ENCODE results near the gene PLD1.

The PLD1 gene

GRCh38 chr3:171673951-171674350, 136.3 kb downstream of the PLD1 start:
- Histone ChIP-seq H3K9ac (ENCODE audit: low read depth, low read length) (no peak overlapping the region), H3K9me3 (ENCODE audit: control insufficient read depth, insufficient read depth, low read length) (no peaks in the 10 kb centered on the region), H3K27me3 (ENCODE audit: control insufficient read depth, insufficient read depth, low read length) (no peaks in the 10 kb centered on the region), H3K36me3 (ENCODE audit: control insufficient read depth, insufficient read depth, low read length) (no peaks in the 10 kb centered on the region), H3K4me1 (ENCODE audit: control insufficient read depth, insufficient read depth, low read length) (no peaks in the 10 kb centered on the region), H3K4me3 (ENCODE audit: low read depth, low read length) (no peak overlapping the region), H3K27ac (ENCODE audit: low read depth, low read length) (no peak overlapping the region)

- Histone ChIP-seq H3K27me3 (ENCODE audit: control insufficient read depth, insufficient read depth, low read length) (no peaks in the 10 kb centered on the region), H3K9ac (ENCODE audit: low read depth, low read length) (no peak overlapping the region), H3K27ac (ENCODE audit: low read depth, low read length) (no peak overlapping the region), H3K4me3 (ENCODE audit: low read depth, low read length) (no peak overlapping the region), H3K36me3 (ENCODE audit: control insufficient read depth, insufficient read depth, low read length) (no peaks in the 10 kb centered on the region), H3K4me1 (ENCODE audit: control insufficient read depth, insufficient read depth, low read length) (no peaks in the 10 kb centered on the region), H3K9me3 (ENCODE audit: control insufficient read depth, insufficient read depth, low read length) (no peaks in the 10 kb centered on the region)
Observed at GRCh38 chr3:171672538-171672937, 137.7 kb downstream of the PLD1 start.

GRCh38 chr3:171672124-171672523, 138.2 kb downstream of the PLD1 start:
- H3K9me3 ChIP-seq (ENCODE audit: control insufficient read depth, insufficient read depth, low read length) = no peaks in the 10 kb centered on the region
- no peak overlapping the region for H3K27ac ChIP-seq (ENCODE audit: low read depth, low read length)
- H3K4me1 ChIP-seq (ENCODE audit: control insufficient read depth, insufficient read depth, low read length) = no peaks in the 10 kb centered on the region
- no peak overlapping the region for H3K9ac ChIP-seq (ENCODE audit: low read depth, low read length)
- no peaks in the 10 kb centered on the region for H3K27me3 ChIP-seq (ENCODE audit: control insufficient read depth, insufficient read depth, low read length)
- no peaks in the 10 kb centered on the region for H3K36me3 ChIP-seq (ENCODE audit: control insufficient read depth, insufficient read depth, low read length)
- no peak overlapping the region for H3K4me3 ChIP-seq (ENCODE audit: low read depth, low read length)

- Histone ChIP-seq H3K9me3 (ENCODE audit: control insufficient read depth, insufficient read depth, low read length) (no peaks in the 10 kb centered on the region), H3K4me3 (ENCODE audit: low read depth, low read length) (no peak overlapping the region), H3K27me3 (ENCODE audit: control insufficient read depth, insufficient read depth, low read length) (no peaks in the 10 kb centered on the region), H3K4me1 (ENCODE audit: control insufficient read depth, insufficient read depth, low read length) (no peaks in the 10 kb centered on the region), H3K9ac (ENCODE audit: low read depth, low read length) (no peak overlapping the region), H3K36me3 (ENCODE audit: control insufficient read depth, insufficient read depth, low read length) (no peaks in the 10 kb centered on the region), H3K27ac (ENCODE audit: low read depth, low read length) (no peak overlapping the region)
Observed at GRCh38 chr3:171671709-171672108, 138.6 kb downstream of the PLD1 start.

GRCh38 chr3:171666516-171666915, 143.8 kb downstream of the PLD1 start:
- no peak overlapping the region for H3K27ac ChIP-seq (ENCODE audit: low read depth, low read length)
- no peaks in the 10 kb centered on the region for H3K27me3 ChIP-seq (ENCODE audit: control insufficient read depth, insufficient read depth, low read length)
- no peak overlapping the region for H3K4me3 ChIP-seq (ENCODE audit: low read depth, low read length)
- no peaks in the 10 kb centered on the region for H3K36me3 ChIP-seq (ENCODE audit: control insufficient read depth, insufficient read depth, low read length)
- H3K9ac ChIP-seq (ENCODE audit: low read depth, low read length) = no peak overlapping the region
- no peaks in the 10 kb centered on the region for H3K4me1 ChIP-seq (ENCODE audit: control insufficient read depth, insufficient read depth, low read length)
- no peaks in the 10 kb centered on the region for H3K9me3 ChIP-seq (ENCODE audit: control insufficient read depth, insufficient read depth, low read length)

- Histone ChIP-seq H3K27me3 (ENCODE audit: control insufficient read depth, insufficient read depth, low read length) (no peaks in the 10 kb centered on the region), H3K36me3 (ENCODE audit: control insufficient read depth, insufficient read depth, low read length) (no peaks in the 10 kb centered on the region), H3K9ac (ENCODE audit: low read depth, low read length) (no peak overlapping the region), H3K27ac (ENCODE audit: low read depth, low read length) (no peak overlapping the region), H3K9me3 (ENCODE audit: control insufficient read depth, insufficient read depth, low read length) (no peaks in the 10 kb centered on the region), H3K4me3 (ENCODE audit: low read depth, low read length) (no peak overlapping the region), H3K4me1 (ENCODE audit: control insufficient read depth, insufficient read depth, low read length) (peaks cover 6% of the 10 kb centered on the region; the same call in 1 of the 2 replicates)
Observed at GRCh38 chr3:171663805-171664204, 146.5 kb downstream of the PLD1 start.

GRCh38 chr3:171661484-171661883, 148.8 kb downstream of the PLD1 start:
- H3K27me3 ChIP-seq (ENCODE audit: control insufficient read depth, insufficient read depth, low read length) = no peaks in the 10 kb centered on the region
- no peak overlapping the region for H3K4me3 ChIP-seq (ENCODE audit: low read depth, low read length)
- H3K27ac ChIP-seq (ENCODE audit: low read depth, low read length) = no peak overlapping the region
- no peaks in the 10 kb centered on the region for H3K9me3 ChIP-seq (ENCODE audit: control insufficient read depth, insufficient read depth, low read length)
- no peak overlapping the region for H3K9ac ChIP-seq (ENCODE audit: low read depth, low read length)
- peaks cover 6% of the 10 kb centered on the region; the same call in 1 of the 2 replicates for H3K4me1 ChIP-seq (ENCODE audit: control insufficient read depth, insufficient read depth, low read length)
- no peaks in the 10 kb centered on the region for H3K36me3 ChIP-seq (ENCODE audit: control insufficient read depth, insufficient read depth, low read length)

- H3K4me3 ChIP-seq (ENCODE audit: low read depth, low read length) = no peak overlapping the region
- no peaks in the 10 kb centered on the region for H3K9me3 ChIP-seq (ENCODE audit: control insufficient read depth, insufficient read depth, low read length)
- H3K27me3 ChIP-seq (ENCODE audit: control insufficient read depth, insufficient read depth, low read length) = no peaks in the 10 kb centered on the region
- H3K9ac ChIP-seq (ENCODE audit: low read depth, low read length) = no peak overlapping the region
- H3K36me3 ChIP-seq (ENCODE audit: control insufficient read depth, insufficient read depth, low read length) = no peaks in the 10 kb centered on the region
- H3K4me1 ChIP-seq (ENCODE audit: control insufficient read depth, insufficient read depth, low read length) = peaks cover 6% of the 10 kb centered on the region; the same call in 1 of the 2 replicates
- no peak overlapping the region for H3K27ac ChIP-seq (ENCODE audit: low read depth, low read length)
Observed at GRCh38 chr3:171660188-171660587, 150.1 kb downstream of the PLD1 start.

- Histone ChIP-seq H3K27ac (ENCODE audit: low read depth, low read length) (no peak overlapping the region), H3K9me3 (ENCODE audit: control insufficient read depth, insufficient read depth, low read length) (no peaks in the 10 kb centered on the region), H3K27me3 (ENCODE audit: control insufficient read depth, insufficient read depth, low read length) (no peaks in the 10 kb centered on the region), H3K36me3 (ENCODE audit: control insufficient read depth, insufficient read depth, low read length) (no peaks in the 10 kb centered on the region), H3K4me1 (ENCODE audit: control insufficient read depth, insufficient read depth, low read length) (peaks cover 6% of the 10 kb centered on the region; the same call in 1 of the 2 replicates), H3K9ac (ENCODE audit: low read depth, low read length) (no peak overlapping the region), H3K4me3 (ENCODE audit: low read depth, low read length) (no peak overlapping the region)
Observed at GRCh38 chr3:171658841-171659240, 151.4 kb downstream of the PLD1 start.

GRCh38 chr3:171654809-171655208, 155.5 kb downstream of the PLD1 start:
- Histone ChIP-seq H3K9me3 (ENCODE audit: control insufficient read depth, insufficient read depth, low read length) (no peaks in the 10 kb centered on the region), H3K27ac (ENCODE audit: low read depth, low read length) (no peak overlapping the region), H3K4me1 (ENCODE audit: control insufficient read depth, insufficient read depth, low read length) (peaks cover 2% of the 10 kb centered on the region; the same call in 1 of the 2 replicates), H3K36me3 (ENCODE audit: control insufficient read depth, insufficient read depth, low read length) (no peaks in the 10 kb centered on the region), H3K9ac (ENCODE audit: low read depth, low read length) (no peak overlapping the region), H3K4me3 (ENCODE audit: low read depth, low read length) (no peak overlapping the region), H3K27me3 (ENCODE audit: control insufficient read depth, insufficient read depth, low read length) (no peaks in the 10 kb centered on the region)

- Histone ChIP-seq H3K9ac (ENCODE audit: low read depth, low read length) (no peak overlapping the region), H3K27ac (ENCODE audit: low read depth, low read length) (no peak overlapping the region), H3K9me3 (ENCODE audit: control insufficient read depth, insufficient read depth, low read length) (no peaks in the 10 kb centered on the region)
Observed at GRCh38 chr3:171654326-171654725, 156.0 kb downstream of the PLD1 start.

GRCh38 chr3:171653701-171654100, 156.6 kb downstream of the PLD1 start:
- Histone ChIP-seq H3K4me1 (ENCODE audit: control insufficient read depth, insufficient read depth, low read length) (no peaks in the 10 kb centered on the region), H3K27me3 (ENCODE audit: control insufficient read depth, insufficient read depth, low read length) (no peaks in the 10 kb centered on the region), H3K9me3 (ENCODE audit: control insufficient read depth, insufficient read depth, low read length) (no peaks in the 10 kb centered on the region), H3K4me3 (ENCODE audit: low read depth, low read length) (no peak overlapping the region), H3K9ac (ENCODE audit: low read depth, low read length) (no peak overlapping the region), H3K27ac (ENCODE audit: low read depth, low read length) (no peak overlapping the region), H3K36me3 (ENCODE audit: control insufficient read depth, insufficient read depth, low read length) (no peaks in the 10 kb centered on the region)

More at GRCh38 chr3:171654326-171654725, 156.0 kb downstream of the PLD1 start:
- no peaks in the 10 kb centered on the region for H3K4me1 ChIP-seq (ENCODE audit: control insufficient read depth, insufficient read depth, low read length)
- no peaks in the 10 kb centered on the region for H3K36me3 ChIP-seq (ENCODE audit: control insufficient read depth, insufficient read depth, low read length)
- no peak overlapping the region for H3K4me3 ChIP-seq (ENCODE audit: low read depth, low read length)
- no peaks in the 10 kb centered on the region for H3K27me3 ChIP-seq (ENCODE audit: control insufficient read depth, insufficient read depth, low read length)

All from HUES48 (cell line).